RPMI7951 (cell line): ENCODE data around the gene ADGRG6. TPM values are rescaled to one million over a fixed set of nuclear protein-coding genes. Genes with fewer than 3 reads are reported as not detected.
"Not testable (repeated sequence)": the region's sequence is repeated elsewhere in the genome, so short reads cannot be mapped to it uniquely, and the experiment has no call there.

Experiments used
- DNase-seq: peaks from one replicate; pipeline ENCODE4 v3.0.0-alpha.2; 2012; ENCODE audit warnings: low read depth
- total RNA-seq: library from RNA; depleted of rRNA; stranded (reverse); fragments of >200 nt; shearing (Covaris generic); gene quantifications from 2 replicates; pipeline ENCODE4 v1.2.3, GENCODE V29; 2014

The ADGRG6 gene
- total RNA-seq, 1 experiment from 2014 or later = 3.2 TPM

DNA sequence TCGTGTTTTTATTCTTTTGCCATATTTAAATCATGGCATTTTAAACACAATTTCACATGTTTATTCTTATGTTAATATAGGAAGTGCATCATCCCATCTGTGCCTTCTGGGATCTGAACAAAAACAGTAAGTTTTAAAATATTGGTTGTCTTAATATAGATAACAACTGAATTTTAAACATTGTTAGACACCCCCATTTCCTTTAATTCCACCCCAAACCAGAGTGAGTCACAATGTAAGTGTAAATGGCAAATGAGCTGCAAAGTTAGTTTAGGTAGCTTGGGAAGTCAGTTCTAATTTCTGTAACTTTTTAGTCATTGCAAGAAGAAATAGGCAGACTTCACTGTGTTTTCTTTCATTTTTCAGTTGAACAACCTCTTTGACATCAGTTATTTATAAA lies 108.0 kb downstream of the ADGRG6 start:
- no peak for DNase-seq

DNA sequence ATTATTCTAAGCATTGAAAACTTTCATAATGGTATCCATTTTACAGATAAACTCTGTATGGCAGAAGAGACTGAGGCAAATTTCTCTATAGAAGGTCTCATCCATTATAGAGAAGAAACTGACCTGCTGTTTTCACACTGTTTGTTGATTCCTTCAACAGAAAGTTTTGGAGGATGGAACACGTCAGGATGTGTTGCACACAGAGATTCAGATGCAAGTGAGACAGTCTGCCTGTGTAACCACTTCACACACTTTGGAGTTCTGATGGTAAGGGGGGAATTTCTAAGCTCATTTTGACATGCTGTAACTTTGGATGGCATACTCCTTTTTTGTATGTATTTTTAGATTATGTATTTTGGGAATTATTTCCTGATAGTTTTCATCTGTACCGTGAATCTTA lies 109.3 kb downstream of the ADGRG6 start:
- DNase-seq = no peak

GRCh38 chr6:142412241-142412640 lies 110.4 kb downstream of the ADGRG6 start:
- no peak for DNase-seq

DNA sequence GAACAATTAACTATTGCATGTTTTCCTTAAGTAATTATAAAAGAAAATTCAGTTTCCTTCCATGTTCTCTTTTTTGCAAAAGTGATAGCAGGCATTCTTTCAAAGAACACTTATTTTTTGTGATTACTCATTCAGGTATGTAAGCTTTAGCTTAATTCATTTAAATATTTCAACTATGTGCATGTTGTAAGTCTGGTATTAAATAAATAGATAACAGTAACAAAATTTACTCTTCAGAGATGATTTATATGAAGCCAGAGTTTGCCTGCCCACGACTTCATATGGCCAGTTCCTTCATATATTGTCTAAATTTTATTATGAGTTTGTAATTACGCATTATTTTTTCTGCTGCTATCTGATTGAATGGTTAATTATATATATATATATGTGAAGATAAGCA lies 110.9 kb downstream of the ADGRG6 start:
- DNase-seq = no peak

DNA sequence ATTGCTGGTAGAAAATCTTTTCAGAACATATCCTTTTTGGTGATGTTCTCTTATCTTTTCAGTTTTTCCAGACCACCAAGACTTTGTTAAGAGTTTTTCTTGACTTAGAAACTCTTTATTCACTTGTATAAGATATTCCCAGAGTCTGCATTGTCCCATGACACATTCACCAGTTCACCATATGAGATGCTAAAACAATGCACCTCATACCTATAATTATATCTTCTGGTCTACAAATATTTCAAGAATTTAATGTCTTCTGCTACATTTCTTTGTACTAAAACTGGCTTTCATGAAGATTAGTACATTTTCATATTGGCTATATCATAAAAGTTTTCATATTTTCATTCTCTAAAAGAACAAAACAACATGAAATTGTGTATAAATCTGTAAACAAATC lies 111.3 kb downstream of the ADGRG6 start:
- peak; percentile 65 for DNase-seq

DNA sequence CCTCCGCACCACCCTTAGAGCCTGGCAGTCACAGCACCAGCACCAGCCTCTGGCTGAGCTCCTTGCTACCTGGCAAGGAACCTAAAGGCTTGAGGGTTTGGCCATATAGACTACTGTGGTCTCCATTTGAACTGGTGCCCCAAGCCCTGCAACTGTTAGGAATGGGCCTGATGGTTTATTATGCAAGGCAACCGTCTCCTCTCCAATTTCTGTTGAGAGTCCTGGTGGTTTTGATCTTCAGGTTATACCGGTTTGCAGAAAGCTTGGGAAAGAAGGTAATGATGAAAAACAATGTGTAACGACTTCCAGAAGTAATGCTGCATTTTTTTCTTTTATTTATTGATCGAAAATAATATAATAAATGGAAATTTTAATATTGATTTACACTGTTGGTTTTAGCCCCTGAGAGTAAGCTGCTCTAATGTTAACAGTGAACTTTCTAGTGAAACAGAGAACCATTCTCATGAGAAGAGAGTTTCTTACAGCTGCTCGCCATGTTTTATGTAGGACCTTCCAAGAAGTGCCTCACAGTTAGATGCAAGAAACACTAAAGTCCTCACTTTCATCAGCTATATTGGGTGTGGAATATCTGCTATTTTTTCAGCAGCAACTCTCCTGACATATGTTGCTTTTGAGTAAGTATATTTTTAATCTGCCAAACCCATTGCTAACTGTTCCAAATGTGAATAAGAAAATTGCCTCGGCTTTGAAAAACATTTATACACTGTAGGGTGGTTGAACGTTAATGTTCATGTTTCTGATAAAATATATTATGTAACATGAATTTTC lies 112.8 kb downstream of the ADGRG6 start:
- DNase-seq = no peak

DNA sequence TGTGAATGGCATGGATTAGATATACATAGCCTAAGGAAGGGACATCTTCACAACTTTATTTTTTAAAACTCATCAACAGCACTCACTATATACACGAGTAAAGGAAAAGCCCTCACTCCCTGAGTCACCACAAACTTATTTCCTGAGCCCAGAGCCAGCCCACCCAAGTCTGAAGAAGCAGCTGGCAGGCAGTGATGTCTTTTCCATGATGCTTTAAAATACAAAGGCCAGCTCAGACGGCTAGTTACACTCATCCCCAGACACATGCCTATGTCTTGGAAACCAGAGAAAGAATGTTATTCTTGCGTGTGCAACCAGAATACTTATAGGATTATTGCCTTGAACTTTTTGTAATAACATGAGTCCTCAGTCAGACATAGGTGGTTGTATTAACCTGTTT lies 114.4 kb downstream of the ADGRG6 start:
- peak; percentile 94 for DNase-seq

GRCh38 chr6:142416686-142417085 lies 114.9 kb downstream of the ADGRG6 start:
- no peak for DNase-seq

DNA sequence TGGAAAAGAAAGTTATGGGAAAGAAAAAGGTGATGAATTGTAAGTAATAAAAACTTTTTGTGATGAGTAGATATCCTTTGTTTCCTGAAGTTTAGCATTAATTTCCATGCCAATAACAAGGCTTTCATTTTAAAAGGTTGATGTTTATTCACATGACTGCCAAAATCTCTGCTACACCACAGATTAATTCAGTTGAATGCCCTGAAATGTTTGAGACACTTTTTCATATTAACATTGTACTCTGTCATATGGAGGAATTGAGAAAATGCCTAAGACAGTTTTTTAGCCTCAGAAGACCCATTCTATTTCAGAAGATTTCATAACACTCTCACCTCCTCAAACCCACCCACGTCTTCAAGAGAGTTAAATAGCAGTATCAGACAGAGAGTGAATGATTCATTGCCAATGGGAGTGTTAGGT lies 115.5 kb downstream of the ADGRG6 start:
- DNase-seq = no peak

DNA sequence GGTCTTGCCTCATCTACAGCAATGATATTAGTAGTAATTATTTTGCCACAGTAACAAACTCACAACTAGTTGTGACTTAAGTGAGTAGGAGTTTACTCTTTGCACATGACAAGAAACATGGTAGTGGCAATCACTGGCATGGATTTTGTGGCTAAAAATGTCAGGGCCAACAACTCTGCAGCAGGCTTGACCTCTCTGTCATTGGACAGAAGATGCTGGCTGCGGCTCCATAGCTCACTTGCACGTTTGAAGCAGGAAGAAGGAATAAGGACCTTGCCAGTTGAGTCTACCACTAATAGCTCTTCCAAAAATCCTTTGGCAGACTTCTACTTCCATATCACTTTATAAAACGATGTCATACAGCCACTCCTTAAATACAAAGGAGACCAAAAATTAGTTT lies 117.3 kb downstream of the ADGRG6 start:
- DNase-seq = no peak

- DNase-seq = no peak
Observed at GRCh38 chr6:142420802-142421201, 119.0 kb downstream of the ADGRG6 start.

DNA sequence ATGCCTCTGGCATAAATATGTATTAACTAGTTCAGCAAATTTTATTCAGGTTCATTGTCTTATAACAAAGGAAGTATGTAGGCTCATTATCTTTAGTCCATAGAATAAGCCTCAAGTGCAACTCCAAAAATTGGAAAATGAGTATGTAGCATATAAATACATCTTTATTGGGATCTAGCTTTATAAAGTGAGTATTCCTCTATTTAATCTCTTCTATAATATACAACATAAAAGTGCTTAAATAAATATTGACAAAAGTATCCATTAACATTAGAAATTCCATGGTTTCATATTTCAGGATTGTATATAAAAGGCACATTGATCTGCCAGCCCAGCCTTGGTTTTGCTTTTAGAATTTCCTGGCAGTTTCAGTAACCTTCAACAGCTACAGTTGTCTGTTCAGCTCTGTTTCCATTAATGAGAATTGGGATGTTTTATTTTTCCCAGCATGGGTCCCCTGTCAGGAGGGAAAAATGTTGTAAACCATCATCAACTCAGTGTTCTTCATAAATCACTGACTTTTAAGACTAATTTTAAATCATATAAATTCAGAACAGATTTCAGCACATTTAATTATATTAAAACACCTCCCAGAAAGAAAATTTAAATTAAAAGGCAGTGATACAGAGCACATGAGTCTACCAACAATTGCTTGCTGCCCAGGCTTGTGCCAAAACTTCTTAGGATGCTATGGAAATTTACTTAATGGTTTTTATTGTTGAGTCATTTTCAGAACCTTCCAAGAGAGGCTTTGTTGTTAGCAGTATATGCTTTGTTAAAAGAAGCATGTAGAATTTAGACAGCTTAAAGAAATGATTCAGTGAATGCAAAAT lies 119.7 kb downstream of the ADGRG6 start:
- peak; percentile 33 for DNase-seq

DNA sequence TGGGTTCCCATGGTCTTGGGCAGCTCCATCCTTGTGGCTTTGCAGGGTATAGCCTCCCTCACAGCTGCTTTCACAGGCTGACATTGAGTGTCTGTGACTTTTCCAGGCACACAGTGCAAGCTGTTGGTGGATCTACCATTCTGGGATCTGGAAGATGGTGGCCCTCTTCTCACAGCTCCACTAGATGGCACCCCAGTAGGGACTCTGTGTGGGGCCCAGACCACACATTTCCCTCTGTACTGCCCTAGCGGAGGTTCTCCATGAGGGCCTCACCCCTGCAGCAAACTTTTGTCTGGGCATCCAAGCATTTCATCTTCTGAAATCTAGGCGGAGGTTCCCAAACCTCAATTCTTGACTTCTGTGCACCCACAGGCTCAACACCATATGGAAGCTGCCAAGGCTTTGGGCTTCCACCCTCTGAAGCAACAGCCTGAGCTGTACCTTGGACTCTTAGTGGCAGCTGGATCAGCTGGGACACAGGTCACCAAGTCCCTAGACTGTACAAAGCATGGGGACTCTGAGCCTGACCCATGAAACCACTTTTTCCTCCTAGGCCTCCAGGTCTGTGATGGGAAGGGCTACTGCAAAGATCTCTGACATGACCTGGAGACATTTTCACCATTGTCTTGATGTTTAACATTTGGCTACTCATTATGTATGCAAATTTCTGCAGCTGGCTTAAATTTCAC lies 124.8 kb downstream of the ADGRG6 start:
- DNase-seq = not testable (repeated sequence)

DNA sequence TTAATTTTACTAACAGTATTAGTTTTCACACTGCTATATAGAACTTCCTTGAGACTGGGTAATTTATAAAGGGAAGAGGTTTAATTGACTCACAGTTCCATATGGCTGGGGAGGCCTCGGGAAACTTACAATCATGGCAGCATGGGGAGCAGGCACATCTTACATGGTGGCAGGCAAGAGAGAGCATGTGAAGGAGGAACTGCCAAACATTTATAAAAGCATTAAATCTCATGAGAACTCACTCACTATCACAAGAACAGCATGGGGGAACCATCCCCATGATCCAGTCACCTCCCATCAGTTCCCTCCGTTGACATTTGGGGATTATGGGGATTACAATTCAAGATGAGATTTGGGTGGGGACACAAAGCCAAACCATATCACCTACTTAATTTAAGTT lies 126.7 kb downstream of the ADGRG6 start:
- not testable (repeated sequence) for DNase-seq

DNA sequence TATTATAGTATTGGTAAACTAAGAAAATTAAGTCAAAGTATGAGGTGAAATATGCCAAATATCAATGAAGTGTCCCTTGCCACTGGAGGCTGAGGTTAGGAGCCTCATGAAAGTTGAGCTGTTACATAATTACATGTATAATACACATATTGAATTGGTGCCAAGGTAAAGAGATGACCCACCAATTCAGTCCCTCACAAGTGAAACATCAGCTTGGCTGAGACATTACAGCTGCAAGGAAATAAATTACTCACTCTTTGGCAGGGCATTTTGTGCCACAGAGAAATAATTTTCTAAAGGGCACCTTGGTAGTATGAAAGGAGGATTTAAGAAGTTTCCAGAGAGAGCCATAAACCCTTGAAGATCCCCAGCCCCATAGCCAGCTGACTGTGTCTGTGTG lies 127.4 kb downstream of the ADGRG6 start:
- DNase-seq = no peak

DNA sequence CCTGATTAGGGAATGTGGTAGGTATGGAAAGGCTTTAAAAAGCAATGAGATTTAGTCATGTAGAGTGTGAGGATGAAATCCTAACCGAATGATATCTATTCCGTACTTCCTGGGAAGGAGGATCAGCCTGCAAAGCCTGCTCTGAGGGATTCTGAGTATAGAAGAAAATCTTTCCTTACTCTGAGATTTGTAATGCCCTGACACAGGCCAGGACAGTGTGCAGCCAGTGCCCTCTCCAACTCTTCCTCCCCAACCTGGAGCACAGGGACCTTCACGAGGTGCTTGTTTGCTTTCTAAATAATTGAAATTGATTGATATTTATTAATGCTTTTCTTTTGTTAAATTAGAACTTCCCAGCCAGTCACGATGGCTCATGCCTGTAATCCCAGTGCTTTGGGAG lies 131.6 kb downstream of the ADGRG6 start:
- DNase-seq = no peak

- no peak for DNase-seq
Observed at GRCh38 chr6:142438898-142439297, 137.1 kb downstream of the ADGRG6 start.

- DNase-seq = no peak
Observed at GRCh38 chr6:142440600-142441293, 138.9 kb downstream of the ADGRG6 start.

GRCh38 chr6:142441716-142442115 lies 139.9 kb downstream of the ADGRG6 start:
- DNase-seq = no peak

- DNase-seq = no peak
Observed at GRCh38 chr6:142443102-142443501, 141.3 kb downstream of the ADGRG6 start.

DNA sequence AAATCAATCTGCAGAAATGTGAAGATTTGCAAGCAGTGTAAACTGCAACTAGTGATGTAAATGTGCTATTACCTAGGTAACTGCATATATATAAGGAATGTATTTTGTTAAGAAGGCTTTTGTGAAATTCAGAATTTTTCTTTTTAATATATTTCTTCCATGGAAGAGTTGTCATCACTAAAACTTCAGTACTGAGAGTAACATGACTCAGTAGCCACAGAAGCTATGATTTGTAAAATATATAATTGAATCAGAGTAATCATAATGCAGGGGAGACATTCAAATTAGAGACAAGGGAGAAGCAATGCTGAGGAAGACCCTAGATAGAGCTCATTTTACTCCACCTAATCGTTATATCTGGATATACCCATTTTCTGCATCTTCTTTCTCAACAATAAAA lies 141.7 kb downstream of the ADGRG6 start:
- DNase-seq = no peak

GRCh38 chr6:142444376-142444775 lies 142.6 kb downstream of the ADGRG6 start:
- DNase-seq = no peak
